ENCODE results near the gene DEXI. TPM values are rescaled to one million over a fixed set of nuclear protein-coding genes. Genes with fewer than 3 reads are reported as not detected.

The DEXI gene
- total and polyA plus RNA-seq, 2 experiments from 2014 or later = 92.1 to 115 TPM

DNA sequence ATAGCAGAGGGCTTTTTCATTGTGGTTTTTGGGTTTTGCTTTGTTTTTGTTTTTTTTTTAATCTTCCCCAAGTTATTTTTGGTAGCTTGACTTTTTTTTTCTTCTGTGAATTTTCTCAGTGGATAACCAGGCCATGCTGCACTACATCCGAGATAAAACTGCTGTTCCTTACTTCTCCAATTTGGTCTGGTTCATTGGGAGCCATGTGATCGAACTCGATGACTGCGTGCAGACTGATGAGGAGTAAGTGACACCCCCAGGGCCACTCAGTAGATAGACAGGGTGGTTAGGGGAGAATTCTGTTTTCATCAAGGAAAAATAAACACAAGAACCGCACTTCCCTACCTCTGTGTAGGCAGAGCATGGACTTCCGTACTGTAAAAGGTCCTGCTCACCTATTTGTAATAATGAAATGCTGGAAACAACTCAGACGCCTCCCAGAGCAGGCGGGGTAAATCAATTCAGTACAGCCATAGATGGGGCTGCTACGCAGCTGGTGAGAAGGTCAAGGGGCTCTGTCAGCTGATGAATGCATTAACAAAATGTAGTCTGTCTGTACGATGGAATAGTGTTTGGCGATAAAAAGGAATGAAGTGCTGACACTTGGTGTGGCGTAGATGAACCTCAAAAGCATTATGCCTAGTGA lies 30.7 kb upstream of the DEXI start:
- H3K27ac ChIP-seq = no peak overlapping the region
- no peaks in the 10 kb centered on the region for H3K36me3 ChIP-seq
- H3K4me1 ChIP-seq (ENCODE audit: low read depth) = peaks cover 10% of the 10 kb centered on the region
- H3K4me3 ChIP-seq = no peak overlapping the region
- TF ChIP-seq, protein P1, sequence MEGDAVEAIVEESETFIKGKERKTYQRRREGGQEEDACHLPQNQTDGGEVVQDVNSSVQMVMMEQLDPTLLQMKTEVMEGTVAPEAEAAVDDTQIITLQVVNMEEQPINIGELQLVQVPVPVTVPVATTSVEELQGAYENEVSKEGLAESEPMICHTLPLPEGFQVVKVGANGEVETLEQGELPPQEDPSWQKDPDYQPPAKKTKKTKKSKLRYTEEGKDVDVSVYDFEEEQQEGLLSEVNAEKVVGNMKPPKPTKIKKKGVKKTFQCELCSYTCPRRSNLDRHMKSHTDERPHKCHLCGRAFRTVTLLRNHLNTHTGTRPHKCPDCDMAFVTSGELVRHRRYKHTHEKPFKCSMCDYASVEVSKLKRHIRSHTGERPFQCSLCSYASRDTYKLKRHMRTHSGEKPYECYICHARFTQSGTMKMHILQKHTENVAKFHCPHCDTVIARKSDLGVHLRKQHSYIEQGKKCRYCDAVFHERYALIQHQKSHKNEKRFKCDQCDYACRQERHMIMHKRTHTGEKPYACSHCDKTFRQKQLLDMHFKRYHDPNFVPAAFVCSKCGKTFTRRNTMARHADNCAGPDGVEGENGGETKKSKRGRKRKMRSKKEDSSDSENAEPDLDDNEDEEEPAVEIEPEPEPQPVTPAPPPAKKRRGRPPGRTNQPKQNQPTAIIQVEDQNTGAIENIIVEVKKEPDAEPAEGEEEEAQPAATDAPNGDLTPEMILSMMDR (IDR thresholded peaks at IDR 0.05; ENCODE audit: low read depth, low read length) = no peak
- no peaks in the 10 kb centered on the region for H3K27me3 ChIP-seq
- no peak for DNase-seq (ENCODE audit: low read depth in 1 of 2, low spot score in 1 of 2)
- H3K9me3 ChIP-seq (ENCODE audit: low read depth) = no peaks in the 10 kb centered on the region

DNA sequence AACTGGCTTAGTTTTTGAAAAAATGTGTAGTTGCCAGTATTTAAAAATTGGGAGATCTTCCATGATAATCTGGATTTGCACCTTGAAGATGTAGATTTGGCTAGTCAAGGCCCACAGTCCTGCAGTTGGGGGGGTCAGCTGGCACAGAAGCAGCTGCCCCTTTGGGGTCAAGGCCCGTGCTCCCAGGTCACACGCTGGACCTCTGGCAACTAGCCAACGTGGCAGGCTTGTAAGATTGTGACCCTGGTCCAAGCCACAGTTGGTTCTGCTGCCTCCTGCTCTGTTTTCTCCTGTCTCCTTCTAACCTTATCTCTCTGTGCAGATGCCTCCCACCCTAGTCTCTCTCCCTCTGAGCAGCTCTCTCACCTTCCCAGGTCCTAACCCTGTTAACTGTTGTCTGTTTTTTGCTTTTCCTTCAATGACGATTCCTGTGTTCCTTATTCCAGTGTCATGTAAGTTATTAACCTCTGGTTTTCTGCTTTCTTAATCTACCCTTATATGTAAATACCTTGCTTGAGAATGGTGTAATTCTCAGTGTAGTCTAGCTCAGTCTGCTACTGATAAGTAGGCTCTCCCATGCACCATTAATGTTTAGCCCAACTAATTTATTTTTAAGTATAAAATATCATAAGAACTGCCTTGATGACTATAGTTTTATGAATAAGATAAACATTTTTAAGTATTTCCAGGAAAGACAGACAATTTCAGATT lies 30.0 kb upstream of the DEXI start:
- H3K36me3 ChIP-seq = no peaks in the 10 kb centered on the region
- TF ChIP-seq, protein P1 (IDR thresholded peaks at IDR 0.05; ENCODE audit: low read depth, low read length) = no peak
- no peaks in the 10 kb centered on the region for H3K9me3 ChIP-seq (ENCODE audit: low read depth)
- no peak for DNase-seq (ENCODE audit: low read depth in 1 of 2, low spot score in 1 of 2)
- no peak overlapping the region for H3K4me3 ChIP-seq
- no peaks in the 10 kb centered on the region for H3K27me3 ChIP-seq
- H3K4me1 ChIP-seq (ENCODE audit: low read depth) = peaks cover 10% of the 10 kb centered on the region
- H3K27ac ChIP-seq = no peak overlapping the region

DNA sequence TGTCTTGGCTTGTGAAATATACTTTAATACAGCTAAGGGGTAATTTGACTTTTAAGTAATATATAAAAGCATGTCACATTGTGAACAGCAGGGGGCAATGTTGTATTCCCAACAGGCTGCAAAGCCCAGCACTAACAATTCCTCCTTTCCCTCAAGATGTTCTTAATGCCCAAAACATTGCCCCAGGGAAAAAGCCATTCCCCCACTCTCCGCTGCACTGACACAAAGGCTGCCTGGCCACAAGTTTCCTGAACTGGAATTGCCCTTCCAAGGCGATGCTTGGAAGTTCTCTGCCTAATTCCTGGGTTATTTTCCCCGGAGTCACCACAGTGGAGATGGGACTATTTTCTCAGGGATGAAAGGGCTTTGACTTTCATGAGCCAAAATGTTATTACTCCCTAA lies 29.3 kb upstream of the DEXI start:
- TF ChIP-seq, protein P1 (IDR thresholded peaks at IDR 0.05; ENCODE audit: low read depth, low read length) = peak; percentile 61
- peak; percentile 79 to 94 for DNase-seq (ENCODE audit: low read depth in 1 of 2, low spot score in 1 of 2)
- no peaks in the 10 kb centered on the region for H3K27me3 ChIP-seq
- no peaks in the 10 kb centered on the region for H3K36me3 ChIP-seq
- no peak overlapping the region for H3K4me3 ChIP-seq
- H3K4me1 ChIP-seq (ENCODE audit: low read depth) = peaks cover 3% of the 10 kb centered on the region
- H3K27ac ChIP-seq = no peak overlapping the region
- no peaks in the 10 kb centered on the region for H3K9me3 ChIP-seq (ENCODE audit: low read depth)

DNA sequence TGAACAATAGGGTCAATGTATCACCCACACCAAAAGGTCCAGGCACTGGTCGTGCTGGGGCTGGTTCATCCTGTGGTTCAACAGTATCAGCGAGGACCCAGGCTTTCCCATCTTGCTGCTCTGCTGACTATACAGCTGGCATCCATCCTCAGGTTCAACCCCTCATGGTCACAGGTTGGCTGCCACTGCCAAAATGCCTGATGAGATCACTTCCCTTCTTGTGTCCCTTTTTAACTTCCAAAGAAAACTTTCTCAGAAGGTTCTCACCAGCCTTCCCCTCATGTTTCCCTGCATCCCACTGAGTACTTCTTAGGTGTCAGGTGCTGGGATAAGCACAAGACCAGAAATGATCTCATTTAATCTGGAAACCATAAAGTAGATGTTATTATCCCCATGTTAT lies 27.8 kb upstream of the DEXI start:
- H3K4me1 ChIP-seq (ENCODE audit: low read depth) = no peaks in the 10 kb centered on the region
- TF ChIP-seq, protein P1 (IDR thresholded peaks at IDR 0.05; ENCODE audit: low read depth, low read length) = no peak
- DNase-seq (ENCODE audit: low read depth in 1 of 2, low spot score in 1 of 2) = no peak
- no peaks in the 10 kb centered on the region for H3K27me3 ChIP-seq
- no peak overlapping the region for H3K27ac ChIP-seq
- H3K36me3 ChIP-seq = no peaks in the 10 kb centered on the region
- no peaks in the 10 kb centered on the region for H3K9me3 ChIP-seq (ENCODE audit: low read depth)
- no peak overlapping the region for H3K4me3 ChIP-seq

DNA sequence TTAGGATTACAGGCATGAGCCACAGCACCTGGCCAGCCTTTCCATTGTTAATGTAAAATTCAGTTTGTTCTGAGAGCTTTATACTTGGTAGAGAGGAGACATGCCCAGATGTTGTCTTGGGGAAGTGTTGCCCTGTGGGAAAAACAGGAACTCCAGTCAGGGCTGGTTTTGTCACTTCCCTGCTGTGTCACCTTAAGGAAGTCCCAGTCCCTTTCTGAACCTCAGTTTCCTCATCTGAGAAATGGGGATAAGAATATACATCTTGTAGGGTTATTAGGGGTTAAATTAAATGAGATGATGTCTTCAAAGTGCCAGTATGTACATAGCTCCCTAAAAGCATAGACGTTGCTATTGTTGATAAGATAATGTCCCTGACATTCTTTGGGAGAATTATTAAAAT lies 27.3 kb upstream of the DEXI start:
- TF ChIP-seq, protein P1 (IDR thresholded peaks at IDR 0.05; ENCODE audit: low read depth, low read length) = no peak
- no peak for DNase-seq (ENCODE audit: low read depth in 1 of 2, low spot score in 1 of 2)
- no peak overlapping the region for H3K4me3 ChIP-seq
- H3K27me3 ChIP-seq = no peaks in the 10 kb centered on the region
- no peaks in the 10 kb centered on the region for H3K36me3 ChIP-seq
- no peaks in the 10 kb centered on the region for H3K9me3 ChIP-seq (ENCODE audit: low read depth)
- no peak overlapping the region for H3K27ac ChIP-seq
- H3K4me1 ChIP-seq (ENCODE audit: low read depth) = no peaks in the 10 kb centered on the region
